Measurements from ENCODE around the gene GDF15. TPM values are rescaled to one million over a fixed set of nuclear protein-coding genes. Genes with fewer than 3 reads are reported as not detected.
A peak's percentile ranks its signal among the peaks of the same experiment; 100 is the strongest.

The GDF15 gene
- total and polyA plus RNA-seq, 12 donors, result 0.33 to 29.2 (median 4.5) TPM

DNA sequence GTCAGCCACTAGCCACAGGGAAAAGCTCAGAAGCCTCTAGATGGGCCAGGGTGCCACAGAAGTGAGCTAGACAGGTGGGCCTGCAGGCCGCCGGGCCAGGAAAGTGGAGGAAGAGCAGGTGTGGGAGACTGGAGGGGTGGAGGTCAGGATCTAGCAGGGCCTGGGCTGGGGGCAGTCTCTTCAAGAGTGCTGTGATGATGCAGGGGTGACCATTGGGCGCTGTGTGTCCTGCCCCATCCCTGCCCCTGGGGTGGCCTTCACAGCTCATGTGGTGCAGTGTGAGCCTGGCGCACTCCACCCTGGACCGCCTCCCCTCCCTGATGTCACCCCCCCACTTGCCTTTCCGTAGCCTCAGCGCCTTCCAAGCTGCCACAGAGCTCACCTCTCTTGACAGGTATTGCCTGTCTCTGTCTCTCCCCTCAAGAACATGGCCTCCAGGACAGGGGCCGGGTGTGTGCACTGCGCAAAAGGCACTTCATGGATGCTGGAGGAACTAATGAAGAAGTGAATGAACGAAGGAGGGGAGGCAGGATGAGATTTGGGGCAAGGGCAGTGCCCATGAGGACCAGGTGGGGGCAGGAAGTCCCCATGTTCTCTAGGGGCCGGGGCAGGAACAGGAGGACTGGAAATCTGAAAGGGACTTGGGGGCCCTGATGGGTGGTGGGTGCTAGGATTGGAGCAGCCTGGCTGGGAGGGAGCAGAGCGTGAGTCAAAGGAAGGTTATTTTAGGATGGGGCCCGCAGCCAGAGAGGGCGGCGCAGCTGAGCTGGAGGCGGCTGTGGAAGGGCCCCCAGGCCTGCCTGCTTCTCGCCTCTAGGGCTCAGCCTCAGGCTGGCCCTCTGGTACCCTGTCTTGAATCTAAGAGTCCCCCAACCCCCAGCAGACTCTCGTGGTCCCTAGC lies 39.8 kb downstream of the GDF15 start:
- no peak for TF ChIP-seq POLR2A (IDR thresholded peaks at IDR 0.05)
- TF ChIP-seq, protein P1, sequence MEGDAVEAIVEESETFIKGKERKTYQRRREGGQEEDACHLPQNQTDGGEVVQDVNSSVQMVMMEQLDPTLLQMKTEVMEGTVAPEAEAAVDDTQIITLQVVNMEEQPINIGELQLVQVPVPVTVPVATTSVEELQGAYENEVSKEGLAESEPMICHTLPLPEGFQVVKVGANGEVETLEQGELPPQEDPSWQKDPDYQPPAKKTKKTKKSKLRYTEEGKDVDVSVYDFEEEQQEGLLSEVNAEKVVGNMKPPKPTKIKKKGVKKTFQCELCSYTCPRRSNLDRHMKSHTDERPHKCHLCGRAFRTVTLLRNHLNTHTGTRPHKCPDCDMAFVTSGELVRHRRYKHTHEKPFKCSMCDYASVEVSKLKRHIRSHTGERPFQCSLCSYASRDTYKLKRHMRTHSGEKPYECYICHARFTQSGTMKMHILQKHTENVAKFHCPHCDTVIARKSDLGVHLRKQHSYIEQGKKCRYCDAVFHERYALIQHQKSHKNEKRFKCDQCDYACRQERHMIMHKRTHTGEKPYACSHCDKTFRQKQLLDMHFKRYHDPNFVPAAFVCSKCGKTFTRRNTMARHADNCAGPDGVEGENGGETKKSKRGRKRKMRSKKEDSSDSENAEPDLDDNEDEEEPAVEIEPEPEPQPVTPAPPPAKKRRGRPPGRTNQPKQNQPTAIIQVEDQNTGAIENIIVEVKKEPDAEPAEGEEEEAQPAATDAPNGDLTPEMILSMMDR (IDR thresholded peaks at IDR 0.05), result peak in 3 of 6 experiments; percentile 7 to 21 (median 15)
- Histone ChIP-seq H3K4me3 (no peak overlapping the region), H3K27me3 (no peaks in the 10 kb centered on the region), H3K4me1 (replicated peaks in 1 of 2) (peaks cover 20 to 42% of the 10 kb centered on the region in 2 donors), H3K27ac (peak overlapping the region in 2 of 5 donors; percentile 53 to 63), H3K9me3 (replicated peaks in 1 of 3) (no peaks in the 10 kb centered on the region), H3K36me3 (replicated peaks in 1 of 2) (no peaks in the 10 kb centered on the region)
- intact Hi-C loops (cut with DNase I), result no loop called here
- DNase-seq, result peak; percentile 40 to 79 (median 68)
- 48 to 73% (median 52%) methylated on average over 12 to 18 of the region's 18 CpGs for WGBS, 4 donors

DNA sequence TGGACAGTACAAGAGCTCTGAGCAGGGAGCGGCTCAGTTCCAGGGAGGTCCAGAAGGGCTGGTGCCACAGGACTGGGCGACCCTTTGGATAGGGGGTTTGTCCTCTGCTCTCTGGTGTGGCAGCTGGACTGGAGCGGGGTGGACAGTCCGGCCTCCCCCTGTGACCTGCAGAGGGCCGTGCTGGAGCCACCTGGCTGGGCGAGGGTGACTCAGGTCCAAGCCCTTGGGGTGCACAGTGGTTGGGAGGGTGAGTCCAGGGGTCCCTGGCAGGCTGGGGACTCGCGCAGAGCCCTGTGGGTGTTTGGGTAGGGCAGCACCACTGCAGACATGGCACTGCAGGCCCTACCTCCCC lies 40.4 kb downstream of the GDF15 start:
- TF ChIP-seq, protein P1 (IDR thresholded peaks at IDR 0.05), result no peak
- no peak for TF ChIP-seq POLR2A (IDR thresholded peaks at IDR 0.05)
- intact Hi-C loops (cut with DNase I), result no loop called here
- no peak overlapping the region for H3K4me3 ChIP-seq
- H3K9me3 ChIP-seq (replicated peaks in 1 of 3), result no peaks in the 10 kb centered on the region
- H3K36me3 ChIP-seq (replicated peaks in 1 of 2), result no peaks in the 10 kb centered on the region
- WGBS, 4 donors, result 74 to 83% (median 81%) methylated on average over 2 to 8 of the region's 8 CpGs; no CpG with 5 or more reads in 1 of the 4 donors
- H3K27ac ChIP-seq, result peak overlapping the region in 2 of 5 donors; percentile 53 to 63
- H3K27me3 ChIP-seq, result no peaks in the 10 kb centered on the region
- peaks cover 20 to 39% of the 10 kb centered on the region in 2 donors for H3K4me1 ChIP-seq (replicated peaks in 1 of 2)
- peak in 2 of 7 donors; percentile 30 to 31 for DNase-seq

DNA sequence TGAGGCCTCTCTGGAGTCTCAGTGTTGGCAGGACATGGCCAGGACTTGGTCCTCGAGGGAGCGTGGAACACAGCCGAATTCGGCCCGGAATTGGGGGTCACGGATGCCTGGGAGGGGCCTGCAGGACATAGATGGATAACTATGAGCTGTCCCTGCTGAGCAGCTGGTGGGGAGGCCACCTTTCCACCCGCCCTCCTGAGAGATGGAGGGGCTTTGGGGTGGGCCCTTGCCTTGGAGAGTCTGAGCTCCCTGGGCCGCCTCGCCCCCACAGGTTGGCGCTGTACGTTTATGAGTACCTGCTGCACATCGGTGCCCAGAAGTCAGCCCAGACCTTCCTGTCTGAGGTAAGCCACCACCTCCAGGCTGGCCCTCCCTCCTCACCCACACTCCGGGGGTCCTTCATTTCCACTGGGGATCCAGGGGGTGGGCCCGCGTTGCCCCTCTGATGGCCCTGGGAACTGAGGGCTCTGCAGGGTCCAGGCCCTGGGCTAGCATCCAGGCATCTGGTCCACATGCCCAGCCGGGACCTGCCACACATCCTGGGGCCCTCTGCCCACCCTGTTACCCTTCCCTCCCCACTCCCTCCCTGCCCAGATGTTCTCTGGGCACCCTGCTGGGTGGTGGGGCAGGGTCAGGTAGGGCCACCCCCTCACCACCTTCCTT lies 41.3 kb downstream of the GDF15 start:
- peak overlapping the region in 2 of 5 donors; percentile 38 to 53 for H3K27ac ChIP-seq
- DNase-seq, result peak in 2 of 7 donors; percentile 32 to 40
- no peaks in the 10 kb centered on the region for H3K27me3 ChIP-seq
- no peaks in the 10 kb centered on the region for H3K36me3 ChIP-seq (replicated peaks in 1 of 2)
- H3K4me3 ChIP-seq, result no peak overlapping the region
- intact Hi-C loops (cut with DNase I), result no loop called here
- H3K9me3 ChIP-seq (replicated peaks in 1 of 3), result no peaks in the 10 kb centered on the region
- peaks cover 20 to 39% of the 10 kb centered on the region in 2 donors for H3K4me1 ChIP-seq (replicated peaks in 1 of 2)
- 71 to 93% (median 75%) methylated on average over 9 to 16 of the region's 16 CpGs for WGBS, 4 donors
- TF ChIP-seq, protein P1 (IDR thresholded peaks at IDR 0.05), result no peak
- no peak for TF ChIP-seq POLR2A (IDR thresholded peaks at IDR 0.05)

DNA sequence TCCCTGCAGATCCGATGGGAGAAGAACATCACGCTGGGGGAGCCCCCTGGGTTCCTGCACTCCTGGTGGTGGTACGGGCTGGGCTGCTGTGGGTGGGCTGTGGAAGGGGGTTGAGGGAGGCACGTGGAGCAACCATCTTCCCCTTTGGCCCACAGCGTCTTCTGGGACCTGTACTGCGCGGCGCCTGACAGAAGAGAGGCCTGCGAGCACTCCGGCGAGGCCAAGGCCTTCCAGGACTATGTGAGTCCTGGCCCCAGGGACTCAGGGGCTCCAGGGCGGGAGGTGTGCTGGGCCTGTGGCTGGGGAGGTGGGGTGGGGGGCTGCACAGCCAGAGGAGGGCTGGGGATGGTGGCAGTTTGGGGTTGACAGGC lies 41.8 kb downstream of the GDF15 start:
- H3K9me3 ChIP-seq (replicated peaks in 1 of 3), result no peaks in the 10 kb centered on the region
- peak in 1 of 7 donors; percentile 35 for DNase-seq
- no peaks in the 10 kb centered on the region for H3K36me3 ChIP-seq (replicated peaks in 1 of 2)
- no peak for TF ChIP-seq POLR2A (IDR thresholded peaks at IDR 0.05)
- TF ChIP-seq, protein P1 (IDR thresholded peaks at IDR 0.05), result no peak
- H3K27me3 ChIP-seq, result no peaks in the 10 kb centered on the region
- no peak overlapping the region for H3K4me3 ChIP-seq
- WGBS, 4 donors, result 79 to 90% (median 87%) methylated on average over 2 to 12 of the region's 12 CpGs
- peak overlapping the region in 1 of 5 donors; percentile 80 for H3K27ac ChIP-seq
- intact Hi-C loops (cut with DNase I), result no loop called here
- peaks cover 23 to 43% of the 10 kb centered on the region in 2 donors for H3K4me1 ChIP-seq (replicated peaks in 1 of 2)

All from adrenal gland (tissue), 12 donors.